ENCODE measurements around the gene TSPY9. TPM values are rescaled to one million over a fixed set of nuclear protein-coding genes. Genes with fewer than 3 reads are reported as not detected.
"Not testable (repeated sequence)": the region's sequence is repeated elsewhere in the genome, so short reads cannot be mapped to it uniquely, and the experiment has no call there.

The TSPY9 gene
- polyA plus RNA-seq, 3 donors: not detected

- WGBS (ENCODE audit: insufficient coverage): no CpG with 5 or more reads among the region's 26 CpGs
- H3K4me1 Mint-ChIP-seq; H3K27me3 Mint-ChIP-seq (ENCODE audit: low read depth in 3 of 3); H4K20me1 ChIP-seq (ENCODE audit: insufficient read depth, low read length); H3K4me2 ChIP-seq (replicated peaks; ENCODE audit: extremely low read depth, low read length, poor library complexity, severe bottlenecking); H3K4me3 Mint-ChIP-seq; H3K9me3 ChIP-seq (replicated peaks in 1 of 2; ENCODE audit: control insufficient read depth in 1 of 2, insufficient read depth in 1 of 2, low read length in 2 of 2); H3K36me3 ChIP-seq (replicated peaks in 1 of 2; ENCODE audit: control insufficient read depth in 1 of 2, insufficient read depth in 2 of 2, low read length in 2 of 2); H3K79me2 ChIP-seq (ENCODE audit: insufficient read depth, low read length); H3K27me3 ChIP-seq (ENCODE audit: control insufficient read depth in 2 of 2, insufficient read depth in 2 of 2, low read length in 2 of 2); DNase-seq; H3K36me3 Mint-ChIP-seq; H2AFZ ChIP-seq (ENCODE audit: insufficient read depth, low read depth, low read length, poor library complexity, severe bottlenecking); intact Hi-C loops (cut with micrococcal nuclease); H3K4me3 ChIP-seq (replicated peaks in 1 of 3; ENCODE audit: low read depth in 2 of 3, low read length in 3 of 3); H3K4me1 ChIP-seq (ENCODE audit: control insufficient read depth in 1 of 2, insufficient read depth in 2 of 2, low read length in 2 of 2); H3K27ac ChIP-seq (ENCODE audit: low read depth in 1 of 2, low read length in 2 of 2); H3K27ac Mint-ChIP-seq; H3K9me3 Mint-ChIP-seq; H3K9ac ChIP-seq (ENCODE audit: insufficient read depth, low read length, poor library complexity, severe bottlenecking): not testable (repeated sequence)
These were observed 40.5 kb downstream of the TSPY9 start, which contains the start of gene TSPY10 for GRCh38 chrY:9527580-9527979. TSPY10 (plus strand) TSS chrY:9527880; CDS start chrY:9527926, 46 bp downstream.

Other genes starting within 250 kb of the TSPY9 start
- gene TSPY4, start 149.8 kb upstream of the TSPY9 start, polyA plus RNA-seq: not detected
- gene TSPY8, start 129.5 kb upstream of the TSPY9 start, polyA plus RNA-seq: not detected
- gene TSPY3, start 88.8 kb upstream of the TSPY9 start, polyA plus RNA-seq: not detected
- not detected for gene TSPY1, start 20.3 kb upstream of the TSPY9 start, polyA plus RNA-seq
- gene TSPY10, start 40.6 kb downstream of the TSPY9 start, polyA plus RNA-seq: not detected

Data from CD14-positive monocyte (primary cell).